Ramos (cell line): Measurements from ENCODE around the gene SEPTIN10.

Source experiments
- in situ Hi-C: fragments of 300-500 bp; cut with MboI; formaldehyde crosslinking; loops from one replicate; pipeline ENCODE4 v1.14.3; 2022; ENCODE audit warnings: low sequenced_read_pairs; ENCODE audit not compliant: unreplicated experiment

The SEPTIN10 gene

DNA sequence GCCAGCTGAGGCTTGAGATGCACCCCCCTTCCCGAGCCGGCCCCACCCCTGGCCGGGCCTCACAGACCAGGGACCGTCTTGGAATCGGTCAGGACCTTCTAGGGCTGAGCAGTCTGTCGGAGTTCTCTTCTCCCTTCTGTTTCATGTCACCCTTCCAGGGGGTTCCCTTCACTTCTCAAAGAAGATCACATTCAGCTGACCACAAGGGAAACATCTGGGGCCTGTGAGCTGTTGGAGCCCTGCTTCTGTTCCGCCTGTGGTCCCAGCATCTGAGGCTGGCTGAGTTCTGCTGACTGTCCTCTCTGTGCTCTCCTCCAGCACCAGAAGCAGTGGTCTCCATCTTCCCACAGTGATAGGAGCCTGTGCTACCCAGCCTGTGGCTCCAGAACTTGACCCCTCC is 106.5 kb downstream of the SEPTIN10 start:
- in situ Hi-C loops = loop anchor here (25.0 kb wide), 1 partner anchor 820 kb away; no protein-coding TSS in a partner anchor

DNA sequence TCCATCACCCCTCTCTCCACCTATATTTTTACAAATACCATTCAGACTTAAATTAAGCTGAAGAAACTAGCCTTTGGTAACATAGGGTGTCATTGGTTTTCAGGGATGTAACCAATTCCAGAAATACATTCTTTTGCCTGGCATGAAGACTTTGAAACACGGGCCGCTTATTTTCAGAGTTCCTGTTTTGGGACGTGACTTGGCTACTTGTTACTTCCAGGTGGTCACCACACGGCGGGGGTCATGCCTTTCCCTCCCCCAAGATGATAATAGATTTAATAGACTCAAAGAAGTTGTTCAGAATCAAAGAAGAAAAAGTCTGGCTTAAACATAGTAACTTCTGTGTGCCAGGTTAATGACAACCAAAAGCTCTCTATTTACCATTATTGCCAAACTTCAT is 110.6 kb downstream of the SEPTIN10 start:
- in situ Hi-C loops = loop anchor here (25.0 kb wide), 1 partner anchor 816 kb away; no protein-coding TSS in a partner anchor

DNA sequence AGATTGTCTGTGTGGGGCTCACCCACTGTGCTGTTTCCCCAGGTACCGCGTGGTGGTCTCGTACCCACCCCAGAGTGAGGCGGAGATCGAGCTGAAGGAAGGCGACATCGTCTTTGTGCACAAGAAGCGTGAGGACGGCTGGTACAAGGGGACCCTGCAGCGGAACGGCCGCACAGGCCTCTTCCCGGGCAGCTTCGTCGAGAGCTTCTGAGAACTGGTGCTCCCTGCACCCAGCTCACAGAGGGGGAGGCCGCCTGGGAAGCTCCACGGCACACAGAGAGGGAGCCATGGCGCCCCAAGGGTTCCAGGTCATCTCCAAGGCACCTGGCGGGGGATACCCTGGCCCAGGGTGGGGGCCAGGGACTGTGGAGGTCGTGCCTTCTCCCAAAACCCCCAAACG is 112.3 kb downstream of the SEPTIN10 start:
- in situ Hi-C loops = loop anchor here (25.0 kb wide), 1 partner anchor 814 kb away; no protein-coding TSS in a partner anchor

DNA sequence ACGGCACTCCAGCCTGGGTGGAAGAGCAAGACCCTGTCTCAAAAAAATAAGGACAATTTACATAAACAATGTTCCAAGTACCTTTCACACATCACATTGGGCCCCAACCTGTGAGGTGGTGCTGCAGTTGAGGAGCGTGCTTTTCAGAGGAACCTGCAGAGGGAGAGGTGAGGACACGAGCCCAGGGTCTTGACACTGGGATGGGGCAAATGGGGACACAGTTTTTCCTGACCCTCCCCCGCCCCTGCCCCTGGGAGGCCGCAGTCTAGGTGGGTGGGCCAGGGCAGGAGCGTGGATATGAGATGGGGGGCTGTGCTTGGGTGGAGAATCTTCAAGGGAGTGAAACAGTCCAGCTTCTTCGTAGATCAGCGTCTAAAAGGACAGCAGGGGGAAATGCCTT is 112.9 kb downstream of the SEPTIN10 start:
- in situ Hi-C loops = loop anchor here (25.0 kb wide), 1 partner anchor 814 kb away; no protein-coding TSS in a partner anchor

DNA sequence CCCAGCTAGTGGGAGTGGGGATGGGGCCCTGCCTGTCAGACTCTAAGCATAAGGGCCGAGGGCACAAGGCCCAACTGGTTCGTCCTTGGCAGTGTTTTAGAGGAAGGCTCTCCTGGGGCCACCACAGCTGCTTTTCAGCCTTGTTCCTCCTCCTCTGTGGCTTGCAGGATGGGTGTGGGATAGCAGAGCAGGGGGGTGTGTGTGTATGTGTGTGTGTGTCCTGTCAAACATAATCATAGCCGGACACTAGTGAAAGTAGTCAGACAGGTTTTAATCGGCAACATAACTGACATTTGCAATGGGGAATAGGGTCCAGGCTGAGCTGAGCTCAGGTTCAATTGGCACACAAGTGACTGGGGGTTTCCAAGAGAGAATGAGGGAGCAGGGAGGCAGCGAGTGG is 114.2 kb downstream of the SEPTIN10 start:
- in situ Hi-C loops = no loop called here

DNA sequence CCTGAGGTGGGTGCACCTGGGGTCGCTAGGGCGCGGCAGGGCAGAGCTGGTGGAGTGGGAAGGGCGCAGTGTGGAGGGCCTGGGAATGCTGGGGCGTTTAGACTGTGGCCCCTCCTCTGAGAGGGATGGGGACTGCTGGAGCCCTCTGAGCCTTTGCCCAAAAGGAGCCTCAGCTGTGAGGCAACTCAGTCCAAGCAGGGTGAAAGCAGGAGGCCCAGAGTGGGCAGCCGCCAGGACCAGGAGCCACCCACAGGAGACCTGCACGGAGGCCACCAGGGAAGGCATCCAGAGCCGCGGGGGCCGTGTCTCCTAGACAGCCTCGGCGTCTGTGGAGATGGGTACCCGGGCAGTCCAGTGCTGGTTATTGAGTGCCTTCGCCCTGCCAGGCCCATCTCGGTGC is 114.9 kb downstream of the SEPTIN10 start:
- in situ Hi-C loops = no loop called here

DNA sequence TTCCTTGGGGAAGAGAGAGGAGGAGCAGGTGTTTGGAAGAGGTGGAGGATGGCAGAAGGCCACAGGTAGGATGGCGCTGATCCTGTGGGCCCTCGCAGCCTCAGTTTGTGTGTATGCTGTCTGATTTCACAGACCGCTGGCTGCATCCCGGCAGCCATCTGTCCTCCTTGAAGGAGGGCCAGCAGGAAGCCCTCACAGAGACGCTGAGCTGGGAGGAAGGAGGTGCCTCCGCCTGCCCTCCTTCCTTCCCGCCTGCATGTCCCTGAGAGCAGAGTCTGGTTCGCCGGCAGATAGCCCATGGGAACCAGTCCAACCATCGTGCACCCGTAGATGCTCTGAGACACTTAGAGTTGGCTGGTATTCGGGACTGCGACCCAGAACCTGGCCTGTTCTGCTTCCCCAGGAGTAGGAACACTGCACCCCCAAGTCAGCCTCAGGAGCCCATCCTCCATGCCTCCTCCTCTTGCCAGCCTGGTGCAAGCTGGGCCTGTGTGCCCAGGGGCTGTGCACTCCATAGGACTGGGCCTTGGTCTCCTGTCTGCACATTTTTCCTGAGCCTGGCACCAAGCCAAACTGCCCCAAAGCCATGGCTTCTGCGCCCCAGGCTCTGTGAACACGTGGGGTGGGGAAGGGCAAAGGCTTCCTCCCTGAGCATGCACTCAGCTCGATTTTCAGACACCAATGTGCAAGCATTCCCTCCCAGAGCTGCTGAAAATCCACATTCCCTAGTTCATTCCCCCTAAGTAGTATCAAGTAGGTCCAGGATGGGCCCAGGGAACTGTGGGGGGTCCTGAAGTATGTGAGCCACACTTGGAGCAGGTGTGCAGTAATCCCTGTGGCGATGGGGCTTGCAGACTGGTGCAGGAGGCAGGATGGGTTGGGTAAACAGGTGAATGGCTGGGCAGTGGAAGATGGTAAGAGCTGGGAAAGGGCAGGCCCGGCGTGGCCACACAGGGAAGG is 115.6 kb downstream of the SEPTIN10 start:
- in situ Hi-C loops = no loop called here

DNA sequence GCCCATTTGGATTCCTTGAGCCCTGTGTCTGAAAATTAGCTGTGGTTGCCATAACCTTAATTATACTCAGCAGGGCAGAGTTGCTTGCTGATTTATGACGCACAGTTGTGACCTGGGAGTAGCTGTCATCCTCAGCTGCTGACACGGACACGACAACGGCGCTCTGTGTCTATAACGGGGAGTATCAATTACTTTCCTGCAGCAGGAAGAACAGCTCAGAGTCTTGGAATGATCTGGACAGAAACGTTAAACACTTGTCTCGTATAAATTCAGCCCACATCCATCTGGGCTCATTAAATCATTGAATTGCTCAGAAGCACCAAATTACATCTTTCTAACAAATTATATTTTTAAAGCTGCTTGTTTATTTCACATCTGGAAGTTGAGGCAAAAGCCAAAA is 116.3 kb downstream of the SEPTIN10 start:
- in situ Hi-C loops = no loop called here

DNA sequence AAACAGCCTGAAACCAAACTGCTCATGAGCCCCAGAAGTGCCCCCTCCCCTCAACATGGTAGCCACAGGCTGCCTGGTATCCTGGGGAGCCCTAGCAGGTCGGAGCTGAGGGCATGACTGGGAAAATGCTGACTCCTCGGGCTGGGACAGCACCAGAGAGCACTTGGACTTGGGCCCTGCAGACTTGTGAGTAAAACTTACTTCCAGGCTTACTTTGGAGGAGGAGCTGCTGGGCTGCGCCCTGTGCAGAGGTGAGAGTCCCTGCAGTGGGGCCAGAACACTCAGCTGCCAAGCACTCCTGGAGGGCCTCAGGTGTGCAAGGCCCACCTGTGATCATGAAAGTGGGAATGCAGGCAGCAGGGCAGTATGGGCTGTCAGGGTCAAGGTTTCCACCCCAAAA is 119.4 kb downstream of the SEPTIN10 start:
- in situ Hi-C loops = no loop called here

DNA sequence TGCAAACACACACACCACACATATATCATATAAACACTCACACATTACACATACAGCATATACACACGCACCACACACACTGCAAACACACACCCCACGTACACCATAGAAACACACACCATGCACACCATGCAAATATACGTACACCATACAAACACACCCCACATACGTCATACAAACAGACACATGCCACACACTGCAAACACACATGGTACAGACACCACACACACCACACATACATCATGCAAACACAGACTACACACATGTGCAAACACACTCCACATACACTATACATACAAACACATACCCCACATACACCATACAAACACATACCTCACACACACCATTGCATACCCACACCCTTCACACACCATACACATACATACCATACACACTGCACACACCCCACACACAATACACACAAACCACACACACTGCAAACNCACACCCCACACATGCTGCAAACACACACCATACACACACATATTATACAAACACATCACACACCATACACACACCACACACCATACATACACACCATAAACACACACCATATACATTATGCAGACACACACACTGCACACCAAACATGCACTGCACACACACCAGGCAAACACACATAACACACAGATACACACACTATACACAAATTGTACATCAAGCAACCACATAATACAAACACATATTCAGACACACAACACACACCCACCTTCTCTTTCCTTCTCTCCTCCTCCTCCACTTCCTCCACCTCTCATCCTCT is 120.4 kb downstream of the SEPTIN10 start:
- in situ Hi-C loops = no loop called here
